Uterus (tissue), 2 donors: ENCODE results near the gene USP22.

Experiments
- CTCF ChIP-seq, 4 experiments: fragments of 200-600 bp in 2 of 4; fragments of 450-650 bp in 2 of 4; sonication (generic) in 2 of 4; IDR thresholded peaks; one replicate each; pipeline ENCODE4 v1.5.1; 2016 to 2019; ENCODE audit warnings: antibody characterized with exemption in 4 of 4, mild to moderate bottlenecking in 2 of 4, moderate library complexity in 1 of 4
- POLR2A ChIP-seq, 2 donors: fragments of 450-650 bp; IDR thresholded peaks; one replicate each; pipeline ENCODE4 v1.6.1; 2016; ENCODE audit warnings: antibody characterized with exemption in 2 of 2, mild to moderate bottlenecking in 1 of 2, moderate library complexity in 1 of 2

- TF ChIP-seq CTCF (IDR thresholded peaks at IDR 0.05) (no peak), POLR2A (IDR thresholded peaks at IDR 0.05) (no peak)
These were observed 9.5 kb downstream of the USP22 start for GRCh38 chr17:21033350-21033749.
